Activated CD4-positive, alpha-beta T cell treated with anti-CD3 and anti-CD28 coated beads, Interleukin-2, Interleukin-4, amounts not matched to agents 100 ng/mL and 50 ng/mL, durations not matched to agents 16 hours and 8 hours (primary cell): Measurements from ENCODE around the gene IFNG-AS1.

Source experiments
- DNase-seq: peaks from one replicate; pipeline ENCODE4 v3.0.0-alpha.2; 2020; ENCODE audit warnings: low spot score

IFNG-AS1 gene

GRCh38 chr12:67994046-67994445 is 4.8 kb downstream of the IFNG-AS1 start:
- no peak for DNase-seq

- DNase-seq, result no peak
Observed at GRCh38 chr12:67996347-67996746, 7.1 kb downstream of the IFNG-AS1 start.

GRCh38 chr12:67998379-67998778 is 9.1 kb downstream of the IFNG-AS1 start:
- DNase-seq, result no peak

- DNase-seq, result no peak
Observed at GRCh38 chr12:67999244-67999643, 10.0 kb downstream of the IFNG-AS1 start.

- DNase-seq, result peak; percentile 39
Observed at GRCh38 chr12:68001486-68002466, 12.5 kb downstream of the IFNG-AS1 start.

- DNase-seq, result no peak
Observed at GRCh38 chr12:68003777-68004176, 14.5 kb downstream of the IFNG-AS1 start.

GRCh38 chr12:68007033-68007432 is 17.8 kb downstream of the IFNG-AS1 start:
- no peak for DNase-seq

- no peak for DNase-seq
Observed at GRCh38 chr12:68007466-68007865, 18.2 kb downstream of the IFNG-AS1 start.

- DNase-seq, result no peak
Observed at GRCh38 chr12:68011206-68011881, 22.1 kb downstream of the IFNG-AS1 start.

- no peak for DNase-seq
Observed at GRCh38 chr12:68011882-68012207, 22.6 kb downstream of the IFNG-AS1 start.

GRCh38 chr12:68012712-68013111 is 23.5 kb downstream of the IFNG-AS1 start:
- no peak for DNase-seq

- DNase-seq, result no peak
Observed at GRCh38 chr12:68013181-68013580, 23.9 kb downstream of the IFNG-AS1 start.

- DNase-seq, result no peak
Observed at GRCh38 chr12:68016136-68016535, 26.9 kb downstream of the IFNG-AS1 start.

- DNase-seq, result peak; percentile 35
Observed at GRCh38 chr12:68018315-68018714, 29.1 kb downstream of the IFNG-AS1 start.

- no peak for DNase-seq
Observed at GRCh38 chr12:68020049-68020448, 30.8 kb downstream of the IFNG-AS1 start.

GRCh38 chr12:68020699-68021098 is 31.5 kb downstream of the IFNG-AS1 start:
- DNase-seq, result no peak

- no peak for DNase-seq
Observed at GRCh38 chr12:68028647-68029046, 39.4 kb downstream of the IFNG-AS1 start.

- DNase-seq, result no peak
Observed at GRCh38 chr12:68030248-68030647, 41.0 kb downstream of the IFNG-AS1 start.

- no peak for DNase-seq
Observed at GRCh38 chr12:68031174-68031573, 41.9 kb downstream of the IFNG-AS1 start.

GRCh38 chr12:68031881-68032739 is 42.9 kb downstream of the IFNG-AS1 start:
- DNase-seq, result peak; percentile 32

GRCh38 chr12:68034567-68034966 is 45.3 kb downstream of the IFNG-AS1 start:
- no peak for DNase-seq

GRCh38 chr12:68036642-68037041 is 47.4 kb downstream of the IFNG-AS1 start:
- no peak for DNase-seq
